Gastrocnemius medialis (tissue), 4 donors: ENCODE measurements around the gene HOXC11.

Experiments
- CTCF ChIP-seq, 5 experiments: fragments of 450-650 bp in 3 of 5; fragments of 200-600 bp in 2 of 5; sonication (generic) in 2 of 5; IDR thresholded peaks in 4 of 5; conservative IDR thresholded peaks in 1 of 5; 1 replicate in 4 of 5; 2 replicates in 1 of 5; pipeline ENCODE4 v1.5.1; 2016 to 2019; ENCODE audit warnings: antibody characterized with exemption in 5 of 5, mild to moderate bottlenecking in 3 of 5, moderate library complexity in 3 of 5
- POLR2A ChIP-seq, 2 donors: fragments of 450-650 bp; IDR thresholded peaks; one replicate each; pipeline ENCODE4 v1.6.1; 2017; ENCODE audit warnings: antibody characterized with exemption in 2 of 2, mild to moderate bottlenecking in 2 of 2, moderate library complexity in 2 of 2

- no peak for TF ChIP-seq CTCF (IDR thresholded peaks at IDR 0.05 in 4 of 5, conservative IDR thresholded peaks at IDR 0.05 in 1 of 5)
- no peak for TF ChIP-seq POLR2A (IDR thresholded peaks at IDR 0.05)
Measured at GRCh38 chr12:54006559-54007220, 33.8 kb downstream of the HOXC11 start.
